Measurements from ENCODE around the gene UBR4. TPM values are rescaled to one million over a fixed set of nuclear protein-coding genes. Genes with fewer than 3 reads are reported as not detected.

Gene UBR4
- total RNA-seq, 1 experiment from 2014 or later, result 131 TPM

DNA sequence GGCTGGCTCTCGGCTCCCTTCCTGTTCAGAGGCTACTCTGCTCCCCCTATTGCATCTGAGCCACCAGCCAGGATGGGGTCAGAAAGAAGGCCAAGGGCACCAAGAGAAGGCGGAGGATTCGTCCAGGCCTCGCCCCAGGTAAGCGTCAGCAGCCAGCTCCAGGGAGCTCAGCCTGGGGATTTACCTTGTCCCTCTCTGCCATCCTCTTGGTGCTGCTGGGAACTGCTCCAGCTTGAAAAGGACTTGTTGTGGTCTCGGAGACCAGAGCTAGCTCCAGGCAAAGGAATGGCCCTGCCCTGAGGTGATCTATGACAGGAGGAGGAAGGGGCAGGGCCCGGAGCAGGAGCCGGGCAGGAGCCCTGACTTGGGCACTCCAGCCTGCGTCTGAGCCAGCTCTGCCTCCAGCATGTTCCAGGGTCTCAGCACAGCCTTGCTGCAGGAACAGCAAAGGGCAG is 139.8 kb downstream of the UBR4 start:
- Histone ChIP-seq H4K91ac (ENCODE audit: insufficient read length, low read depth, low read length) (no peak overlapping the region), H3K4ac (ENCODE audit: low read depth, low read length) (no peak overlapping the region), H3K79me1 (ENCODE audit: insufficient read depth, low read depth, low read length, poor library complexity, severe bottlenecking) (no peaks in the 10 kb centered on the region), H3K79me2 (ENCODE audit: insufficient read depth, low read length) (no peaks in the 10 kb centered on the region), H3K4me1 (ENCODE audit: insufficient read depth, low read length) (no peaks in the 10 kb centered on the region), H2BK15ac (ENCODE audit: low read depth, low read length) (no peak overlapping the region), H3K56ac (ENCODE audit: insufficient read length, low read depth, low read length) (no peak overlapping the region), H3K9me3 (ENCODE audit: control insufficient read depth, low read depth, low read length) (no peaks in the 10 kb centered on the region), H3K23me2 (ENCODE audit: insufficient read length, low read depth, low read length, poor library complexity, severe bottlenecking) (no peaks in the 10 kb centered on the region), H3T11ph (ENCODE audit: low read length) (no peak overlapping the region), H3K18ac (ENCODE audit: insufficient read length, low read depth, low read length) (no peak overlapping the region), H4K5ac (ENCODE audit: insufficient read length, low read depth, low read length) (no peak overlapping the region), H2BK12ac (ENCODE audit: insufficient read length, low read depth, low read length) (no peak overlapping the region), H2AFZ (ENCODE audit: low read length) (no peak overlapping the region), H3K14ac (ENCODE audit: insufficient read depth, low read length) (no peak overlapping the region; the same call in 1 of the 2 replicates), H2BK120ac (ENCODE audit: low read depth, low read length, poor library complexity, severe bottlenecking) (no peak overlapping the region), H3K4me2 (ENCODE audit: insufficient read depth, insufficient read length, low read length) (no peak overlapping the region), H3K9ac (ENCODE audit: extremely low read depth, insufficient read length, low read length) (no peak overlapping the region), H3K23ac (ENCODE audit: insufficient read length, low read depth, low read length) (no peak overlapping the region), H2AK5ac (ENCODE audit: insufficient read length, low read length) (no peak overlapping the region), H4K8ac (replicated peaks; ENCODE audit: insufficient read length, low read depth, low read length) (no peak overlapping the region), H3K27me3 (ENCODE audit: insufficient read depth, low read length) (no peaks in the 10 kb centered on the region), H2BK5ac (ENCODE audit: insufficient read length, low read length) (no peak overlapping the region), H3K27ac (ENCODE audit: insufficient read length, low read depth, low read length) (no peak overlapping the region), H4K20me1 (ENCODE audit: control insufficient read depth, insufficient read depth, insufficient read length) (no peaks in the 10 kb centered on the region), H2BK20ac (ENCODE audit: low read depth, low read length, poor library complexity, severe bottlenecking) (no peak overlapping the region)
- Mint-ChIP-seq H3K4me3 (no peak overlapping the region), H3K9me3 (no peaks in the 10 kb centered on the region), H3K4me1 (peaks cover 17 to 23% of the 10 kb centered on the region in 2 experiments), H3K27ac (peak overlapping the region in 1 of 3 experiments; percentile 61; a peak in 2 of 7 replicates), H3K27me3 (ENCODE audit: low read depth) (no peaks in the 10 kb centered on the region; the same call in 1 of the 2 replicates), H3K36me3 (ENCODE audit: insufficient read depth in 1 of 3, low read depth in 3 of 3) (peaks cover 9 to 28% (median 22%) of the 10 kb centered on the region in 3 experiments; a peak in 6 of 7 replicates)
- TF ChIP-seq, protein P1, sequence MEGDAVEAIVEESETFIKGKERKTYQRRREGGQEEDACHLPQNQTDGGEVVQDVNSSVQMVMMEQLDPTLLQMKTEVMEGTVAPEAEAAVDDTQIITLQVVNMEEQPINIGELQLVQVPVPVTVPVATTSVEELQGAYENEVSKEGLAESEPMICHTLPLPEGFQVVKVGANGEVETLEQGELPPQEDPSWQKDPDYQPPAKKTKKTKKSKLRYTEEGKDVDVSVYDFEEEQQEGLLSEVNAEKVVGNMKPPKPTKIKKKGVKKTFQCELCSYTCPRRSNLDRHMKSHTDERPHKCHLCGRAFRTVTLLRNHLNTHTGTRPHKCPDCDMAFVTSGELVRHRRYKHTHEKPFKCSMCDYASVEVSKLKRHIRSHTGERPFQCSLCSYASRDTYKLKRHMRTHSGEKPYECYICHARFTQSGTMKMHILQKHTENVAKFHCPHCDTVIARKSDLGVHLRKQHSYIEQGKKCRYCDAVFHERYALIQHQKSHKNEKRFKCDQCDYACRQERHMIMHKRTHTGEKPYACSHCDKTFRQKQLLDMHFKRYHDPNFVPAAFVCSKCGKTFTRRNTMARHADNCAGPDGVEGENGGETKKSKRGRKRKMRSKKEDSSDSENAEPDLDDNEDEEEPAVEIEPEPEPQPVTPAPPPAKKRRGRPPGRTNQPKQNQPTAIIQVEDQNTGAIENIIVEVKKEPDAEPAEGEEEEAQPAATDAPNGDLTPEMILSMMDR (conservative IDR thresholded peaks at IDR 0.05), result no peak
- no peak for DNase-seq
- no CpG with 5 or more reads among the region's 9 CpGs for WGBS (ENCODE audit: extremely low coverage, insufficient read length, low lambda C conversion rate)
